Umbilical cord (tissue), 2 donors: Measurements from ENCODE around the gene ASH1L. TPM values are rescaled to one million over a fixed set of nuclear protein-coding genes. Genes with fewer than 3 reads are reported as not detected.
"Not testable (repeated sequence)": the region's sequence is repeated elsewhere in the genome, so short reads cannot be mapped to it uniquely, and the experiment has no call there.

ENCODE experiments used
- DNase-seq: peaks from one replicate; pipeline ENCODE4 v3.0.0-alpha.2; 2015; ENCODE audit warnings: low spot score
- total RNA-seq: library from RNA; depleted of rRNA; stranded (reverse); fragments of >200 nt; gene quantifications from one replicate; pipeline ENCODE4 v1.2.3, GENCODE V29; 2014; ENCODE audit warnings: low replicate concordance; ENCODE audit not compliant: insufficient read depth

ASH1L gene
- total RNA-seq, 1 donor from 2014 or later = 49.6 TPM

DNA sequence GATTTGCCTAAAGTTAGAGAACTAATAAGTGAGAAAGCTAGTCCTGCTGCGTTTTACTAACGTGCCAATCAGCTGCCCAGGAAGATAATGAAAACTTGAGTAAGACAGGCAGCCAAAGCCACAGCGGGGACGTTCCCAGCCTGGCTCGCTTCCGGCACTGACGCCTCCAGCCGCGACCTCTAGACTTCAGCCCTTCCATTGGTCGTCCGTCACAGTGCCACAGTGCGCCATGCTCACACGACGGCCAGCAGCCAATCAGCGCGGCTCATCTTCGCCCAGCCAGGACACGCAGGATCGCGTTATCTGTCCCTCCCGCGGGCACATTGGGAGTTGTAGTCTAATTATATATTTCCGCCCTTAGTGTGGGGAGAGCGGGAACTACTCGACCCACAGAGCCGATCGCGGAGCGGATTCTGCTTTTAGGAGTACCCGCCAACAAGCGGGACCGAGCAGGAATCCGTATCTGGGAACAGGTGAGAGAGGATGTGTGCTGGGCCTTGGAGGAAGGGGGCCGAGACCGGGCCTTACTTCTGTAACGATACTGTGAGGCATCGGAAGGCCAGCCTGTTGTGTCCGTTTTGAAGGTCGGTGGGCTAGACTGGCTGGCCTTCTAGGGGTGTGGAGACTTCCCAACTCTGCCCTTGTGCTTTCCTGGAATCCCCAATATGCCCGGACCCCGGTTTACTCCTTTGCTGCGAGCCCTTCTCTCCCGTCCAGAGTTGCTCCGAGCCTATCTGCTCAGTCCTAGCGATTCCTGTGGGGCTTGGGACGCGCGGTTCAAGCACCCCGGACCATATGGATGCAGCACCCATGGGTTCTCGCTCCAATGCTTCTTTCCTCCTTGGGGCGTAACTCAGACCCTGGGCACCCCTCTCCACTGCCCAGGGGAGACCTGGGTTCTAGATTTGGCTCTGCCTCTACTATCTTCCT is 253.8 kb downstream of the ASH1L start, which contains the start of gene FDPS:
Gene FDPS (plus strand): TSS at position 374 of the 930 bp plus-strand sequence. CDS start 924 bp downstream, outside the sequence.
- DNase-seq = peak; percentile 100

DNA sequence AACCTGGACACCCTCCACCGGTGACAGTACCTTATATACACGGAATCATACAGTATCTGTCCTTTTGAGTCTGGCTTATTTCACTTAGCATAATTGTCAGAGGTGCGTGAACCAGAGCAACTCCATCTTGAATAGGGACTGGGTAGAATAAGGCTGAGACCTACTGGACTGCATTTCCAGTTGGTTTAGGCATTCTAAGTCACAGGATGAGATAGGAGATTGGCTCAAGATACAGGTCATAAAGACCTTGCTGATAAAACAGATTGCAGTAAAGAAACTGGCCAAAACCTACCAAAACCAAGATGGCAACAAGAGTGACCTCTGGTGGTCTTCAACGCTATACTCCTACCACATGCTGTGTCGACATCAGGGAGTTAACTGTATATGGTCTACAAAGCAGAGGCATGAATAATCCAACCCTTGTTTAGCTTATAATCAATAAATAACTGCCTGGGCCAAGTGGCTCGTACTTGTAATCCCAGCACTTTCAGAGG is 255.3 kb downstream of the ASH1L start:
- DNase-seq = peak; percentile 60

DNA sequence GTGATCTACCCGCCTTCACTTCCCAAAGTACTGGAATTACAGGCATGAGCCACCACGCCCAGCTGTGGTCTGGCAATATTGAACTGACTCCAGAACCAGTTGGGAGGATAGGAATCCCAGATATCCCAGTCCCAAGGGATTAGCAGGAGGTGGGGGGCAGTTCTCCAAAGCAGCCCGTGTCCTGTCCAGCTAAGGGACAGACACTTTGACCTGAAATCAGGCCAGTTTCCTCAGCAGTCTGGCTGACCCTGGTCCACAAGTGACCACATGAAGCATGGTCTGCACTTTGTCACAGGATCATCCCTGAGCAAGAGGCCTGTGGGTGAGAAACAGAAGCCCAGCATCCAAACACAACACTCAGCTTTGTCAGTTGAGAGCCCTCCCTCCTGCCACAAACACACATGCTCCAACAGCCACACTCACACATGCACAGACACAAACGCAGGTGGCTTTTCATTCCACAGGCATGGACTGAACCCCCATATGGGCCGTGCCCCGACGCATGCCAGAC is 256.7 kb downstream of the ASH1L start:
- peak; percentile 14 for DNase-seq

DNA sequence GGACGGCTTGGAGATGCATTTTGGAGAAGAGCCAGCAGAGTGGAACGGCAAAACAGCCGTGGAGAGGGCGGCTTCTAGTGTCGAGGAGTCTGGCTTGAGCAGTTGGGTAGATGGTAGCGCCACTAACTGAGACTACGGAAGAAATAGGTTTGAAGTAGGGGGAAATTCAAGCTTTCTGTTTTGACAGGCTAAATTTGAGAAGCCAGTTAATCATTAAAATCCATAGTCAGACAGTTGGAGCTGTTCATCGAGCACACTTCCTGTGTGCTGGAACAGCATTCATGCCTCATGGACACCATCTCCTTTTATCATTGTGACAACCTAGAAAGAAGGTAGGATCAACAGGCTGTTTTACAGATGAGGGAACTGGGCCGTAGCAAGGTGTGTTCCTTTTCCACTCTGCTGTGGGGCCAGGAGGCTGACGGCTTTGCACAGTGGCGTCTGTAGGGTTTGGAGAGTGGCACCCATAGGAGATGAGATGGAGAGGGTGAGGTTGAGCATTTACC is 258.0 kb downstream of the ASH1L start:
- DNase-seq = no peak

DNA sequence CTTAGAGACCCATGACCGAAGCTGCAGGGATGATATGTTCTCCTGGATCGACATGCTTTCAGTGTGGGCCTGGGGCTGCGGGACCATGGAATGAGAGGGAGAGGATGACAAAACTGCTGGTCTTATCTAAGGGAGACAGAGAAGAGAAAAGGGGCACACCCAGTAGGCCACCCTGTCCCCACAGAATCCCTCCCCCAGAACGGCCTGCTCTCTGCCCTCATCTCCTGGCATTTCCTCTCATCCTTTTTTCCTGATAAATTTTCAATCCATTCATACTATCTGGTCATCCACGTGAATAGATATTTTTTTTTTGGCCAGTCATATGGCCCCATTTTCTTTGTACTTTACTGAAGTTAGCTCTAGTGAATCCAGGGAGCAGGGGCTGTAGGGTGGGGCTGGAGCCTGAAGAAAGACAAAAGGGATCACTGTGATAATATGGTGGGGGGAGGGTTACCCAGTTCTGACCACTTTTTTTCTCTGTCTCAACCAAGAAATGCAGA is 261.2 kb downstream of the ASH1L start, which contains the start of gene PKLR:
Gene PKLR (minus strand): TSS at position 97 of the 500 bp plus-strand sequence. CDS start 43 bp downstream, at position 54.
- DNase-seq = no peak

DNA sequence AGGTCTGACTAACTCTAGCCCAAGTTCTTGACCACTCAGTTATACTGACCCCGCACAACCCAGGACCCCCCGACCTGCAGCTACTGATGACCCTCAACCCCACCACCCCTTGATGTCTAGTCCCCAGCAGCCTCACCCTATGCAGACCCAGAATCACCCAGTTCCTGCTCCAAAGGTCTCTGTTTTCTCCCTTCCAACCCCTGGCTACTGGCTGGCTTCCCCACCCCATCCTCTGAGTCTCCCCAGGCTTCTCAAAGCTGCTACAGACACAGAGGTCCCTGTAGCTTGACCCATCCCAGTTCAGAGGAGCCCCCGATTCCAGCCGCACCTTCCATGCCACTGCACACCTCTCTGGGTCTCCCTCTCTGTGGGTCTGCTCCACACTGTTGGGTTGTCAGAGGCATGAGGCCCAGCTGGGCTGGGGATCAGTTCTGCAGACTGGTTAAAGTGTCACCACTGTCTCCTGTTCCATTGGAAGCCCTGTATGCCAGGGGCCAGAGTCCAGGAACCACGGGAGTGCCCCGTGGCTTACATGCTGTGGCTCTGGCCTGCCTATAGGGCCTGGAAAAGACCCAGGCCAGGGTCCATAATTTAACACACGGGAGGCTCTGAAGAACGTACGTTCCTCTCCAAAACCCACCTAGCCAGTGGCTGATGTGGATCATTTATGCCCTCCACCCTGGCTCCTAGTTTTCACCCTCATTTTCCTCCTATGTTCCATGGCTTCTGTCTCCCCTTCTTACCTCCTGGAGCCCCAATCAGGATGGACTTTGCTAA is 261.9 kb downstream of the ASH1L start:
- no peak for DNase-seq

DNA sequence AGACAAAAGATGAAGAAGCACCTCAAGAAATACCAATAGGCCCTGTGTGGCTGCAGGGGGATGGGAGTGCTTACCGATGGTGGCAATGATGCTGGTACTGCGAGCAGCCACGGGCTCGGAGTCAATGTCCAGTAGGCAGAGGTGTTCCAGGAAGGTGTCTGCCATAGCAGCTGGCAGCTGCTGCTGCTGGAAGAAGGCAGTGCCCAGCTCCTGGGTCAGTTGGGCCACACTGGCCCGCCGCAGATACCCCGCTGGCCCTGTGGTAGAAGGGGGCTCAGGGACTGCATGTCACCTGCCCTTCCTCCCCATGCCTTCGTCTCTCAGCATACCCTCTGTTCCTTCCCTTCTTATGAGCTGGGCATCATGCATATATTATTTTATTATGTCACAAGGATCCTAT is 262.6 kb downstream of the ASH1L start:
- no peak for DNase-seq

DNA sequence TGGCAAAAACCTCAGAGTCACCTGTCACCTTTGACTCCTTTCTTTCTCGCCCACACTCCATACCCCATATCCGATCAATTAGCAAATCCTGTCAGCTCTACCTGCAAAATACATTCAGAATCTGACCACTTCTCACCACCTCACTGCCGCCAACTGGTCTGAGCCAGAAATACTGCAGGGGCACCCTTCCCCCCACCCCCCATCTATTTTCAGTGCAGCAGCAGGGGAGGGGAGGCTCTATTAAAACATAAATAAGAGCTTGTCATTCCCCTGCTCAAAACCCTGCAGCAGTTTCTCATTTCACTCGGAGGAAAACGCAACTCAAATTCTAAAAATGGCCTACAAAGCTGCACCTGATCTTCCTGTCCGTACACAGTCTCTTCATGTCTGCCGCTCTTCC is 265.2 kb downstream of the ASH1L start:
- no peak for DNase-seq

DNA sequence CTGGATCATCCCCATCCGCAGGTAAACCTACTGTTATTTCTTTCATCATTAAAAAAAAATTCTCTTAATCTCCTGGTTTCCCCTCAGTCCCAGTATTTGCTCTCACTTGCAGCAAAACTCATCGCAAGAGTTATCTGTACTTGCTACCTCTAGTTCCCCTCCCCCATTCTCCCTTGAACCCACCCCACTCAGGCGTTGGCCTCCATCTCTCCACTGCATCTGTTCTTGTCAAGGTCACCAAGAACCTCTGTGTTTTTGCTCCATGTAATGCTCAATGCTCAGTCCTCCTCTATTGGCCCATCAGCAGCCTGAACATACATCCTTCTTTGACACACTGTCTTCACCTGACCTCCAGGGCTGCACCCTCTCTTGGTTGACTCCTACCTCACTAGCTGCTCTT is 265.9 kb downstream of the ASH1L start:
- DNase-seq = no peak

DNA sequence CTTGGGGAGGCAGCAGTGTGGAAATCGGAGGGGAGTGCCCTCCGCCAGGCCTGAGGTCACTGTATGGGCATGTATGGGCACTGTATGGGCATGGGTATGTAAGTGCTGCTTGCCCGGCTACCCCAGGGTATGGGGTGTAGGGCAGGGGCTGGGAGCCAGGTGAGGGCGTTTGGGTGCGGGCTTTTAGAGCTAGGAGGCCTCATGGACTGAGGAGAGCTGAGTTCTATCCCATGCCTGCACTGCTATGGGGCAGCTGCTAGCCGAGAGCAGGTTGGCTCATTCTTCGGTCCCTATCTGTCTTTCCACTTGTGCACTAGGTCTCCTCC is 266.7 kb downstream of the ASH1L start:
- DNase-seq = no peak

DNA sequence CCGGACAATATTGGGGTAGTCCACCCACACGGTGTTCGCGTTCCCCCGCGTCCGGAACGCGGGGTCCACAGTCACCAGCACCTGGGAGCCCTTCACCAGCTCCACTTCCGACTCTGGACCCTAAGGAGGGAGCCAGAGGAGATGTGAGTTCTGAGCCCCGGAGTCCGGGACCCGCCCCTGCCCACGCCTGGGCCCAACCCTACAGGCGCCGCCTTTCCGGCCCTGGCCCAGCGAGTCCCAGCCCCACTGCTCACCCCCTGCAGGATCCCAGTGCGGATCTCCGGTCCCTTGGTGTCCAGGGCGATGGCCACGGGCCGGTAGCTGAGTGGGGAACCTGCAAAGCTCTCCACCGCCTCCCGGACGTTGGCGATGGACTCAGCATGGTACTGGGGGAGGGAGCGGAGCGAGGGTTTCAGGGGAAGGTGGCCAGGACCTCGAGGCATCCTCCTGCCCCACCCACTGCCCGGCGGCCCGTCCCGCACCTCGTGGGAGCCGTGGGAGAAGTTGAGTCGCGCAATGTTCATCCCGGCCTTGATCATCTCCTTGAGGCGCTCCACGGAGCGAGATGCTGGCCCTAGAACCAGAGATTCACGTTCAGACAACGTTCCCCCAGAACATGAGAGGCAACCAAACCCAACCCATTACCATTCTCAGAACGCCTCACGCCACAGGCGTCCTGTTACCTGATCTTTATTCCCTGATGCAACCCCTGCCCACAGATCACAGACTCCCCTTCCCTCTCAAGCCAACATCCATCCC is 267.2 kb downstream of the ASH1L start:
- no peak for DNase-seq

DNA sequence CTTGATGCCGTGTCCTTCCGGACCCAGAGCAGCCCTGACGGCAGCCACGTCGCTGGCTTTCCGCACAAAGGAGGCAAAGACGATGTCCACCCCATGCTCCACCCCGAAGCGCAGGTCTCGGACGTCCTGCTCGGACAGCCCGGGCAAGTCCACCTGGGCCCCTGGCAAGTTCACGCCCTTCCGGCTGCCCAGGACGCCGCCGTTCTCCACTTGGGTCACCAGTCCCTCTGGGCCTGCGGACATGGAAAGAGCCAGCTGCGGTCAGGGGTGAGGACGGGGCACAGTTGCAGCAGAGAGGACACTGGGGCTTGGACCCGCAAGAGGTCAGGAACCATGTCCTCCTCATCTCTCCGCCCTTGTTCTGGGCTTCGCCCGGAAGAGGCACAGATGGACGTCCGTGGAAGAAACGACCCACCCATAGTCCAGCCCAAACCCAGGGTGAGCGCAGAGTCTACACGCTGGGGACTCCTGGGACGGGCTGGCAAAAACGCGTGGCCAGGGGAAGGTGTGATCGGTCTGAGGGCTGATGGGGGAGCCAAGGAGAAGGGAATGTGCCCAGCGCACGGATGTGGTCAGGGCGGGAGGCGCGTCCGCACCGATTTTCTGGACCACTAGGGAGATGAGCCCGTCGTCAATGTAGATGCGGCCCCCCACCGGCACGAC is 268.0 kb downstream of the ASH1L start:
- no peak for DNase-seq

DNA sequence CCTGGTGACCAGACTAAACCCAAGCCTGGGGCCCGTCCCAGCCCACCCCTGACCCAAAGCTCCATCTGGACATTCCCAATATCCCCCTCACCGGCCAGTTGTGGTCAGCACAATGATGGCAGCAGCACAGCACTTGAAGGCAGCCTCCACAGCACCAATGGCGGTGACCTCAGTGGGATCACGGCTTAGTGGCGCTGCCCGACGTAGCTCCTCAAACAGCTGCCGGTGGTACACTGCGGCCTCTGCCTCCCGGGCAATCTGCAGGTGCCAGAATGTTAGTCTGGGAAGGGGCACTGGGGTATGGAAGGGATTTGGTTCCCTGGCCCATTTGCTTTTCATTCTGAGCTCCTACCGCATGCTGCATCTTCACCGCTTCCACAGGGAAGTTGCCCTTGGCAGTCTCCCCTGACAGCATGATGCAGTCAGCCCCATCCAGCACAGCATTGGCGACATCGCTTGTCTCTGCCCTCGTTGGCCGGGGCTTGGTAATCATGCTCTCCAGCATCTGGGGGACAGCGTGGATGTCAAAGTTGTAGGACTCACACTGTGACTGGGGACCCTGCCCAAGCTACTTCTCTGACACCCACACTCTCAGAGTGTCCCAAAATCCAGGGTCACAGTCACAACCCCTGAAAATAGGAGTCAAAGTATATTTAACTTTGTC is 269.4 kb downstream of the ASH1L start:
- DNase-seq = no peak

DNA sequence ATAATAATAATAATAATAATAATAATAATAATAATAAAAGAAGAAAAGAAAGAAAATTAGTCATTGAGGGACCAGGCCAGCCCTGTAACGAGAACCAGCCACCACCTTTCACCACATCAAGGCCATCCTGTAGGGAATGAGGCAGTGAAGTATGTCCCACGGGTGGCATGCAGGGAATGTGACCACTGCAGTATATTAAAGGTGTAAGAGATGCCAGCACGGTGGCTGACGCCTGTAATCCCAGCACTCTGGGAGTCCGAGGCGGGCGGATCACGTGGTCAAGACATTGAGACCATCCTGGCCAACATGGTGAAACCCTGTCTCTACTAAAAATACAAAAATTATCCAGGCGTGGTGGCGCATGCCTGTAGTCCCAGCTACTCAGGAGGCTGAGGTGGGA is 271.6 kb downstream of the ASH1L start:
- DNase-seq = not testable (repeated sequence)

DNA sequence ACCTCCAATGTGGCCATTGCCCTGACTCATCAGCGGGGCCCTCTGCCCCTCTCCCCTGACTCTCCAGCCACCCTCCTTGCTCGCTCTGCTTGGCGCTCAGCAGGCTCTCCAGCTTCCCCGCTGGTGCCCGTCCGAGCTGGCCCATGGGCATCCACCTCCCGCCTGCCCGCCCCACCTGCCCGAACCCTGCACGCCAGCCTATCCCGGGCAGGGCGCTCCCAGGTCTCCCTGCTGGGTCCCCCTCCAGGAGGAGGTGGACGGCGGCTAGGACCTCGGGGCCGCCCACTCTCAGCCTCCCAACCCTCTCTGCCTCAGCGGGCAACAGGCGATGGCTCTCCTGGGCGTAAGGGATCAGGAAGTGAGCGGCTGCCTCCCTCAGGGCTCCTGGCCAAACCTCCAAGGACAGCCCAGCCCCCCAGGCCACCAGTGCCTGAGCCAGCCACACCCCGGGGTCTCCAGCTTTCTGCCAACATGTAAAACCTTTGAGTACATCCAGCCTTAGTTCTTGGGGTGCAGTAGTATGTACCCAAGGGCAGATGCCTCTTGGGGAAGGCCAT is 274.5 kb downstream of the ASH1L start:
- DNase-seq = no peak

DNA sequence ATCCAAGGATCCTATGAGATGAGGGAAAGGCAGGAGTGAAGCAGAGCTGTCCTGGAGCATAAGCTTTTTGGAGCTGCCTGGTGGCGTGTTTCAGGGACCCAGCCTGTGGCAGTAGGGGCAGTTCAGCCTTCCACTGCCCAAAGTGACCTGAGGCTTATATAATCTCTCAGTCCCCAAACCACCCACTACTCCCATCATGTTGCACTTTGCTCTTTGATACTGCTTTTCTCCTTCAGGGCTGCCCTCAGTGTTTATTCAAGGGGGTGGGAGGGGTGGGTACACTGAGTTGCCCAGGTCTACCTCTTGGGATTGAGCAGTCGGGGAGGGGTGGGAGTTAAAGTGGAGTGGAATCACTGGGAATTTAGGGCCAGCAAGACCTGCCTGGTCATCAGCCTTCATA is 276.1 kb downstream of the ASH1L start:
- DNase-seq = no peak

DNA sequence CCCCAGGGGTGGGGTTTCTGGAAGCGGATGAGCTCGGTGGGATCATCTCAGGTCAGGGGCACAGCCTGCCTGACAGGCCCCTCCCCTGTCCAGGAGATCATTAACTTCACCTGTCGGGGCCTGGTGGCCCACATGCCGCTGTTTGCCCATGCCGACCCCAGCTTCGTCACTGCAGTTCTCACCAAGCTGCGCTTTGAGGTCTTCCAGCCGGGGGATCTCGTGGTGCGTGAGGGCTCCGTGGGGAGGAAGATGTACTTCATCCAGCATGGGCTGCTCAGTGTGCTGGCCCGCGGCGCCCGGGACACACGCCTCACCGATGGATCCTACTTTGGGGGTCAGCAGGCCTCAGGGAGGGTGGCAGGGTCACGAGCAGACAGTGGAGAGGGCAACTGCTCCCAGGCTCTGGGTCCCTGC is 277.0 kb downstream of the ASH1L start:
- no peak for DNase-seq
